ENCODE data around the gene PCMT1. TPM values are rescaled to one million over a fixed set of nuclear protein-coding genes. Genes with fewer than 3 reads are reported as not detected.

The PCMT1 gene
- polyA plus RNA-seq, 3 donors, result 84.8 to 315 (median 262) TPM

DNA sequence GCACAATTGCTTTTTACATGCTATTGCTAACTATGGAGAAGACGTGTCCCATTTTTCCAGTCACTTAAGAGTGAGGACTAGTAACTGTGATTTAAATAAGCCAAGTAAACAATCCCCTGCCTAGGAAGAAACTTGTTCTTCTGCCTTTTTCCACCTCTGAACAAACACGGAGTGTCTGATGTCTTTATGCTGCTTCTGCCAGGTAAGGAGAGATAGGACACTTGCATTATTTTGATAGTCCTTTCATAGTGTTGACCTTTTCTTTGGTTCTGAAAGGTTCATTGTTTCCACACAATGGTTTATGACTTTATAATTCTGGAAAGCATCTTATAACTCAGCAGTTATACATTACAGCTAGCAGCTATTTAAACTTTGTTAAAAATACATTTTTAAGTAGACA is 106.2 kb downstream of the PCMT1 start:
- Histone ChIP-seq H3K36me3 (replicated peaks in 1 of 2; ENCODE audit: control insufficient read depth in 1 of 2, insufficient read depth in 2 of 2, low read length in 2 of 2) (no peaks in the 10 kb centered on the region), H3K4me2 (replicated peaks; ENCODE audit: extremely low read depth, low read length, poor library complexity, severe bottlenecking) (no peak overlapping the region), H2AFZ (ENCODE audit: insufficient read depth, low read depth, low read length, poor library complexity, severe bottlenecking) (no peak overlapping the region), H3K9ac (ENCODE audit: insufficient read depth, low read length, poor library complexity, severe bottlenecking) (no peak overlapping the region), H3K27ac (ENCODE audit: low read depth in 1 of 2, low read length in 2 of 2) (no peak overlapping the region), H3K27me3 (ENCODE audit: control insufficient read depth in 2 of 2, insufficient read depth in 2 of 2, low read length in 2 of 2) (no peaks in the 10 kb centered on the region), H3K9me3 (replicated peaks in 1 of 2; ENCODE audit: control insufficient read depth in 1 of 2, insufficient read depth in 1 of 2, low read length in 2 of 2) (no peaks in the 10 kb centered on the region), H3K4me3 (replicated peaks in 1 of 3; ENCODE audit: low read depth in 2 of 3, low read length in 3 of 3) (no peak overlapping the region), H3K79me2 (ENCODE audit: insufficient read depth, low read length) (no peaks in the 10 kb centered on the region), H4K20me1 (ENCODE audit: insufficient read depth, low read length) (no peaks in the 10 kb centered on the region), H3K4me1 (ENCODE audit: control insufficient read depth in 1 of 2, insufficient read depth in 2 of 2, low read length in 2 of 2) (peaks cover 7 to 21% of the 10 kb centered on the region in 2 donors)
- no peaks in the 10 kb centered on the region for H3K36me3 Mint-ChIP-seq
- peaks cover 21% of the 10 kb centered on the region for H3K4me1 Mint-ChIP-seq
- intact Hi-C loops (cut with micrococcal nuclease), result no loop called here
- TF ChIP-seq, protein P1, sequence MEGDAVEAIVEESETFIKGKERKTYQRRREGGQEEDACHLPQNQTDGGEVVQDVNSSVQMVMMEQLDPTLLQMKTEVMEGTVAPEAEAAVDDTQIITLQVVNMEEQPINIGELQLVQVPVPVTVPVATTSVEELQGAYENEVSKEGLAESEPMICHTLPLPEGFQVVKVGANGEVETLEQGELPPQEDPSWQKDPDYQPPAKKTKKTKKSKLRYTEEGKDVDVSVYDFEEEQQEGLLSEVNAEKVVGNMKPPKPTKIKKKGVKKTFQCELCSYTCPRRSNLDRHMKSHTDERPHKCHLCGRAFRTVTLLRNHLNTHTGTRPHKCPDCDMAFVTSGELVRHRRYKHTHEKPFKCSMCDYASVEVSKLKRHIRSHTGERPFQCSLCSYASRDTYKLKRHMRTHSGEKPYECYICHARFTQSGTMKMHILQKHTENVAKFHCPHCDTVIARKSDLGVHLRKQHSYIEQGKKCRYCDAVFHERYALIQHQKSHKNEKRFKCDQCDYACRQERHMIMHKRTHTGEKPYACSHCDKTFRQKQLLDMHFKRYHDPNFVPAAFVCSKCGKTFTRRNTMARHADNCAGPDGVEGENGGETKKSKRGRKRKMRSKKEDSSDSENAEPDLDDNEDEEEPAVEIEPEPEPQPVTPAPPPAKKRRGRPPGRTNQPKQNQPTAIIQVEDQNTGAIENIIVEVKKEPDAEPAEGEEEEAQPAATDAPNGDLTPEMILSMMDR (IDR thresholded peaks at IDR 0.05), result no peak
- no peak for DNase-seq
- peaks cover 0 to 9% (median 3%) of the 10 kb centered on the region in 3 donors for H3K27me3 Mint-ChIP-seq (ENCODE audit: low read depth in 3 of 3)
- no peaks in the 10 kb centered on the region for H3K9me3 Mint-ChIP-seq
- no CpG with 5 or more reads among the region's 2 CpGs for WGBS (ENCODE audit: insufficient coverage)
- H3K27ac Mint-ChIP-seq, result no peak overlapping the region
- H3K4me3 Mint-ChIP-seq, result no peak overlapping the region

GRCh38 chr6:149856256-149856994 is 106.9 kb downstream of the PCMT1 start:
- WGBS (ENCODE audit: insufficient coverage), result 100% methylated on average over 1 of the region's 10 CpGs
- Mint-ChIP-seq H3K4me1 (peaks cover 24% of the 10 kb centered on the region), H3K9me3 (no peaks in the 10 kb centered on the region), H3K4me3 (no peak overlapping the region), H3K36me3 (no peaks in the 10 kb centered on the region), H3K27ac (no peak overlapping the region), H3K27me3 (ENCODE audit: low read depth in 3 of 3) (peaks cover 0 to 9% (median 3%) of the 10 kb centered on the region in 3 donors)
- Histone ChIP-seq H3K79me2 (ENCODE audit: insufficient read depth, low read length) (no peaks in the 10 kb centered on the region), H3K4me1 (ENCODE audit: control insufficient read depth in 1 of 2, insufficient read depth in 2 of 2, low read length in 2 of 2) (peaks cover 7 to 21% of the 10 kb centered on the region in 2 donors), H2AFZ (ENCODE audit: insufficient read depth, low read depth, low read length, poor library complexity, severe bottlenecking) (no peak overlapping the region), H3K4me3 (replicated peaks in 1 of 3; ENCODE audit: low read depth in 2 of 3, low read length in 3 of 3) (no peak overlapping the region), H3K9me3 (replicated peaks in 1 of 2; ENCODE audit: control insufficient read depth in 1 of 2, insufficient read depth in 1 of 2, low read length in 2 of 2) (no peaks in the 10 kb centered on the region), H4K20me1 (ENCODE audit: insufficient read depth, low read length) (no peaks in the 10 kb centered on the region), H3K4me2 (replicated peaks; ENCODE audit: extremely low read depth, low read length, poor library complexity, severe bottlenecking) (no peak overlapping the region), H3K27ac (ENCODE audit: low read depth in 1 of 2, low read length in 2 of 2) (no peak overlapping the region), H3K36me3 (replicated peaks in 1 of 2; ENCODE audit: control insufficient read depth in 1 of 2, insufficient read depth in 2 of 2, low read length in 2 of 2) (no peaks in the 10 kb centered on the region), H3K9ac (ENCODE audit: insufficient read depth, low read length, poor library complexity, severe bottlenecking) (no peak overlapping the region), H3K27me3 (ENCODE audit: control insufficient read depth in 2 of 2, insufficient read depth in 2 of 2, low read length in 2 of 2) (no peaks in the 10 kb centered on the region)
- TF ChIP-seq, protein P1 (IDR thresholded peaks at IDR 0.05), result no peak
- no peak for DNase-seq
- intact Hi-C loops (cut with micrococcal nuclease), result no loop called here
